HG03565 (cell line): Measurements from ENCODE around the gene PXDC1.
"Not testable (repeated sequence)": the region's sequence is repeated elsewhere in the genome, so short reads cannot be mapped to it uniquely, and the experiment has no call there.

Experiments
- ATAC-seq: cut with Tn5 transposase; IDR thresholded peaks from one replicate; pipeline ENCODE4 v1.9.1; 2021; ENCODE audit warnings: mild to moderate bottlenecking, moderate library complexity; ENCODE audit not compliant: unreplicated experiment

The PXDC1 gene

GRCh38 chr6:3782876-3783832 is 31.6 kb upstream of the PXDC1 start:
- ATAC-seq, result no peak

- no peak for ATAC-seq
Measured at GRCh38 chr6:3781504-3781903, 30.0 kb upstream of the PXDC1 start.

- no peak for ATAC-seq
Measured at GRCh38 chr6:3779574-3779849, 28.0 kb upstream of the PXDC1 start.

- ATAC-seq, result no peak
Measured at GRCh38 chr6:3778701-3779573, 27.4 kb upstream of the PXDC1 start.

GRCh38 chr6:3777730-3778461 is 26.4 kb upstream of the PXDC1 start:
- ATAC-seq, result no peak

GRCh38 chr6:3776881-3777507 is 25.5 kb upstream of the PXDC1 start:
- no peak for ATAC-seq

- ATAC-seq, result no peak
Measured at GRCh38 chr6:3775847-3776246, 24.3 kb upstream of the PXDC1 start.

GRCh38 chr6:3775386-3775785 is 23.9 kb upstream of the PXDC1 start:
- ATAC-seq, result no peak

- ATAC-seq, result no peak
Measured at GRCh38 chr6:3773678-3774298, 22.3 kb upstream of the PXDC1 start.

GRCh38 chr6:3772127-3772999 is 20.9 kb upstream of the PXDC1 start:
- ATAC-seq, result not testable (repeated sequence)

- no peak for ATAC-seq
Measured at GRCh38 chr6:3771407-3772011, 20.0 kb upstream of the PXDC1 start.

GRCh38 chr6:3770023-3770720 is 18.7 kb upstream of the PXDC1 start:
- no peak for ATAC-seq

- ATAC-seq, result no peak
Measured at GRCh38 chr6:3769610-3770009, 18.1 kb upstream of the PXDC1 start.

GRCh38 chr6:3768502-3768901 is 17.0 kb upstream of the PXDC1 start:
- no peak for ATAC-seq

GRCh38 chr6:3767483-3767882 is 16.0 kb upstream of the PXDC1 start:
- not testable (repeated sequence) for ATAC-seq

GRCh38 chr6:3766214-3766613 is 14.7 kb upstream of the PXDC1 start:
- ATAC-seq, result no peak

- no peak for ATAC-seq
Measured at GRCh38 chr6:3765415-3765814, 13.9 kb upstream of the PXDC1 start.
